ENCODE data around the gene ATP11A. TPM values are rescaled to one million over a fixed set of nuclear protein-coding genes. Genes with fewer than 3 reads are reported as not detected.
A peak's percentile ranks its signal among the peaks of the same experiment; 100 is the strongest.

The ATP11A gene
- total RNA-seq, 3 donors from 2014 or later: 15.5 to 28.7 (median 19.4) TPM

- Histone ChIP-seq H3K9me3 (no peaks in the 10 kb centered on the region), H3K4me1 (ENCODE audit: low read depth) (peaks cover 18% of the 10 kb centered on the region), H3K4me3 (no peak overlapping the region), H3K36me3 (ENCODE audit: low read depth) (no peaks in the 10 kb centered on the region)
- no peak for TF ChIP-seq CTCF (IDR thresholded peaks at IDR 0.05)
- intact Hi-C loops (cut with DNase I, micrococcal nuclease): no loop called here
- peak; percentile 48 to 72 (median 68) for DNase-seq
- ATAC-seq: peak; percentile 78
Observed at GRCh38 chr13:112893570-112894422, 204.0 kb downstream of the ATP11A start.

GRCh38 chr13:112894423-112894672, 204.5 kb downstream of the ATP11A start:
- intact Hi-C loops (cut with DNase I, micrococcal nuclease): no loop called here
- peaks cover 18% of the 10 kb centered on the region for H3K4me1 ChIP-seq (ENCODE audit: low read depth)
- DNase-seq (no peak), ATAC-seq (no peak)
- H3K9me3 ChIP-seq: no peaks in the 10 kb centered on the region
- no peaks in the 10 kb centered on the region for H3K36me3 ChIP-seq (ENCODE audit: low read depth)
- no peak for TF ChIP-seq CTCF (IDR thresholded peaks at IDR 0.05)
- H3K4me3 ChIP-seq: no peak overlapping the region

GRCh38 chr13:112894673-112895481, 205.0 kb downstream of the ATP11A start:
- DNase-seq (peak in 2 of 3 donors; percentile 48 to 53), ATAC-seq (no peak)
- intact Hi-C loops (cut with DNase I, micrococcal nuclease): no loop called here
- H3K4me3 ChIP-seq: no peak overlapping the region
- H3K4me1 ChIP-seq (ENCODE audit: low read depth): peaks cover 18% of the 10 kb centered on the region
- TF ChIP-seq CTCF (IDR thresholded peaks at IDR 0.05): no peak
- no peaks in the 10 kb centered on the region for H3K9me3 ChIP-seq
- no peaks in the 10 kb centered on the region for H3K36me3 ChIP-seq (ENCODE audit: low read depth)

GRCh38 chr13:112895521-112896465, 206.0 kb downstream of the ATP11A start:
- DNase-seq (peak in 2 of 3 donors; percentile 19 to 46), ATAC-seq (no peak)
- no peaks in the 10 kb centered on the region for H3K36me3 ChIP-seq (ENCODE audit: low read depth)
- no peak overlapping the region for H3K4me3 ChIP-seq
- no peak for TF ChIP-seq CTCF (IDR thresholded peaks at IDR 0.05)
- peaks cover 18% of the 10 kb centered on the region for H3K4me1 ChIP-seq (ENCODE audit: low read depth)
- H3K9me3 ChIP-seq: no peaks in the 10 kb centered on the region
- intact Hi-C loops (cut with DNase I, micrococcal nuclease): no loop called here

All from mucosa of descending colon (tissue), 3 donors.